Neural crest cell (in vitro differentiated cells): ENCODE data around the gene CA5A. TPM values are rescaled to one million over a fixed set of nuclear protein-coding genes. Genes with fewer than 3 reads are reported as not detected.
A peak's percentile ranks its signal among the peaks of the same experiment; 100 is the strongest.
"Not testable (repeated sequence)": the region's sequence is repeated elsewhere in the genome, so short reads cannot be mapped to it uniquely, and the experiment has no call there.

Experiments used
- DNase-seq: peaks from one replicate; pipeline ENCODE4 v3.0.0; 2021; ENCODE audit warnings: low read depth, mixed read lengths, low spot score
- H3K27ac Mint-ChIP-seq: one replicate; pipeline ENCODE4 v1.8.0; 2021; ENCODE audit warnings: mild to moderate bottlenecking, mixed read lengths; ENCODE audit not compliant: unreplicated experiment
- H3K27me3 Mint-ChIP-seq: 2 replicates; pipeline ENCODE4 v1.8.0; 2021; ENCODE audit warnings: low read depth, mild to moderate bottlenecking, mixed read lengths
- H3K36me3 Mint-ChIP-seq: 2 replicates; pipeline ENCODE4 v1.8.0; 2021; ENCODE audit warnings: low read depth, mild to moderate bottlenecking, mixed read lengths
- H3K4me1 Mint-ChIP-seq: 2 replicates; pipeline ENCODE4 v1.8.0; 2021; ENCODE audit warnings: mixed read lengths
- H3K4me3 Mint-ChIP-seq: one replicate; pipeline ENCODE4 v1.8.0; 2021; ENCODE audit warnings: mild to moderate bottlenecking, mixed read lengths
- H3K9me3 Mint-ChIP-seq: 2 replicates; pipeline ENCODE4 v1.8.0; 2021; ENCODE audit warnings: mixed read lengths
- CTCF ChIP-seq: fragments of 200-600 bp; sonication (generic); conservative IDR thresholded peaks from 2 replicates; pipeline ENCODE4 v1.5.0; 2021; ENCODE audit warnings: antibody characterized with exemption, mild to moderate bottlenecking
- long read RNA-seq: library from polyadenylated mRNA; unstranded; transcript quantifications from one replicate; pipeline ENCODE4 v2.0.0, GENCODE V29; 2020
- total RNA-seq: library from RNA; stranded (reverse); gene quantifications from 2 replicates; pipeline ENCODE4 v1.2.1, GENCODE V29; 2021

CA5A gene
- total RNA-seq: not detected in 2 replicates
- long read RNA-seq: 0 reads

- Mint-ChIP-seq H3K4me1 (peaks cover 3% of the 10 kb centered on the region), H3K27me3 (no peaks in the 10 kb centered on the region), H3K9me3 (peaks cover 7% of the 10 kb centered on the region), H3K27ac (peak within 1 kb of the TSS; percentile 50), H3K4me3 (no peak within 1 kb of the TSS), H3K36me3 (no peaks in the 10 kb centered on the region)
- TF ChIP-seq CTCF: no peak
- DNase-seq: no peak
Observed at GRCh38 chr16:87936375-87937230, at the start of gene CA5A. CA5A (minus strand) TSS chr16:87936529; CDS start chr16:87936450, 79 bp downstream.

- not testable (repeated sequence) for H3K9me3 Mint-ChIP-seq, H3K27me3 Mint-ChIP-seq, H3K36me3 Mint-ChIP-seq, DNase-seq, H3K4me3 Mint-ChIP-seq, H3K4me1 Mint-ChIP-seq
- H3K27ac Mint-ChIP-seq: peak overlapping the region; percentile 27
Observed at GRCh38 chr16:87985493-87985892, 49.2 kb upstream of the CA5A start.

- TF ChIP-seq CTCF: no peak
- H3K9me3 Mint-ChIP-seq: no peaks in the 10 kb centered on the region
- H3K27ac Mint-ChIP-seq: peak overlapping the region; percentile 82
- H3K36me3 Mint-ChIP-seq: peaks cover 6% of the 10 kb centered on the region
- H3K4me3 Mint-ChIP-seq: no peak overlapping the region
- no peak for DNase-seq
- peaks cover 4% of the 10 kb centered on the region for H3K4me1 Mint-ChIP-seq
- no peaks in the 10 kb centered on the region for H3K27me3 Mint-ChIP-seq
Observed at GRCh38 chr16:87984632-87985267, 48.4 kb upstream of the CA5A start.

- H3K9me3 Mint-ChIP-seq, H3K36me3 Mint-ChIP-seq, DNase-seq, H3K27me3 Mint-ChIP-seq, H3K4me1 Mint-ChIP-seq, H3K4me3 Mint-ChIP-seq, H3K27ac Mint-ChIP-seq: not testable (repeated sequence)
Observed at GRCh38 chr16:87984180-87984579, 47.9 kb upstream of the CA5A start.

GRCh38 chr16:87983737-87984097 is 47.4 kb upstream of the CA5A start:
- H3K27me3 Mint-ChIP-seq, H3K4me1 Mint-ChIP-seq, H3K36me3 Mint-ChIP-seq, H3K27ac Mint-ChIP-seq, DNase-seq, H3K9me3 Mint-ChIP-seq, H3K4me3 Mint-ChIP-seq: not testable (repeated sequence)

GRCh38 chr16:87983072-87983736 is 46.9 kb upstream of the CA5A start:
- not testable (repeated sequence) for DNase-seq, H3K27ac Mint-ChIP-seq, H3K4me3 Mint-ChIP-seq, H3K27me3 Mint-ChIP-seq, H3K36me3 Mint-ChIP-seq, H3K9me3 Mint-ChIP-seq, H3K4me1 Mint-ChIP-seq
- TF ChIP-seq CTCF: peak; percentile 45
